GM06990 (cell line): Measurements from ENCODE around the gene SMCHD1.

Source experiments
- DNase-seq: peaks from one replicate; pipeline ENCODE4 v3.0.0-alpha.2; 2011; ENCODE audit not compliant: insufficient read length; ENCODE audit errors: extremely low read depth
- H3K27me3 ChIP-seq: replicated peaks from 2 replicates; pipeline ENCODE4 v1.6.0; 2011; ENCODE audit warnings: low read length; ENCODE audit not compliant: control insufficient read depth, insufficient read depth
- H3K36me3 ChIP-seq: 2 replicates; pipeline ENCODE4 v1.5.1; 2011; ENCODE audit warnings: low read length; ENCODE audit not compliant: control insufficient read depth, insufficient read depth
- H3K4me3 ChIP-seq: replicated peaks from 2 replicates; pipeline ENCODE4 v1.5.1; 2011; ENCODE audit warnings: low read depth, mild to moderate bottlenecking, control low read depth, low read length
- TF ChIP-seq, protein P1 (sequence below): IDR thresholded peaks from 2 replicates; pipeline ENCODE4 v1.5.1; 2011; ENCODE audit warnings: low read length, control low read depth, mild to moderate bottlenecking, inconsistent platforms; ENCODE audit not compliant: insufficient read depth, poor library complexity, severe bottlenecking

SMCHD1 gene

DNA sequence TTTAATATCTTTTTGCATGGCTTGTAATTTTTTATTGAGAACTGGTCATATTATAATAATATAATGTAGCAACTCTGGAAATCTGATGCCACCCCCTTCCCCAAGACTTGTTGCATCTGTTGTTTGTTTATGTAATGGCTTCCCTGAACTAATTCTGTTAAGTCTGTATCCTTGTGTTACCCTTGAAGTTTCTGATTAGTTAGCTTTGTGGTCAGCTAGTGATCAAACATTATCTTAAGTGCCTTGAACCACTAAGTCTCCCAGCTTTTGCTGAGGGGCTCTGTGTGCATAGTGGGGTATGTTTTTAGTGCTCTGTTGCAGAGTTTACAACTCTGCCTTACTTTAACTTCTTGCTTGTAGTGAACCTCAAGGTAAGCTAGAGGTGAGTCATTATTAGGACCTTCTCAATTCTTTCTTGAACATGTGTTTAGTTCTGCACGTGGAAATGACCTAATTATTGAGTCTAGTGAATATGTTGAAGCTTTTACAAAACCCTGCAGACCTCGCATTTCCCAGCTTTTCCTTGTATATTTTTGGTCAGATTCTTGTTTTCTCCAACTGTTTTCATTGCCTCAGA, 24.8 kb downstream of the SMCHD1 start:
- no peaks in the 10 kb centered on the region for H3K27me3 ChIP-seq
- H3K36me3 ChIP-seq, result no peaks in the 10 kb centered on the region
- no peak for DNase-seq
- TF ChIP-seq, protein P1, sequence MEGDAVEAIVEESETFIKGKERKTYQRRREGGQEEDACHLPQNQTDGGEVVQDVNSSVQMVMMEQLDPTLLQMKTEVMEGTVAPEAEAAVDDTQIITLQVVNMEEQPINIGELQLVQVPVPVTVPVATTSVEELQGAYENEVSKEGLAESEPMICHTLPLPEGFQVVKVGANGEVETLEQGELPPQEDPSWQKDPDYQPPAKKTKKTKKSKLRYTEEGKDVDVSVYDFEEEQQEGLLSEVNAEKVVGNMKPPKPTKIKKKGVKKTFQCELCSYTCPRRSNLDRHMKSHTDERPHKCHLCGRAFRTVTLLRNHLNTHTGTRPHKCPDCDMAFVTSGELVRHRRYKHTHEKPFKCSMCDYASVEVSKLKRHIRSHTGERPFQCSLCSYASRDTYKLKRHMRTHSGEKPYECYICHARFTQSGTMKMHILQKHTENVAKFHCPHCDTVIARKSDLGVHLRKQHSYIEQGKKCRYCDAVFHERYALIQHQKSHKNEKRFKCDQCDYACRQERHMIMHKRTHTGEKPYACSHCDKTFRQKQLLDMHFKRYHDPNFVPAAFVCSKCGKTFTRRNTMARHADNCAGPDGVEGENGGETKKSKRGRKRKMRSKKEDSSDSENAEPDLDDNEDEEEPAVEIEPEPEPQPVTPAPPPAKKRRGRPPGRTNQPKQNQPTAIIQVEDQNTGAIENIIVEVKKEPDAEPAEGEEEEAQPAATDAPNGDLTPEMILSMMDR, result no peak
- H3K4me3 ChIP-seq, result no peak overlapping the region

- TF ChIP-seq, protein P1, result no peak
- no peaks in the 10 kb centered on the region for H3K36me3 ChIP-seq
- H3K4me3 ChIP-seq, result no peak overlapping the region
- DNase-seq, result no peak
- H3K27me3 ChIP-seq, result no peaks in the 10 kb centered on the region
Observed at GRCh38 chr18:2681993-2682603, 26.6 kb downstream of the SMCHD1 start.

- H3K4me3 ChIP-seq, result no peak overlapping the region
- no peaks in the 10 kb centered on the region for H3K27me3 ChIP-seq
- no peaks in the 10 kb centered on the region for H3K36me3 ChIP-seq
- TF ChIP-seq, protein P1, result no peak
- DNase-seq, result no peak
Observed at GRCh38 chr18:2683055-2683454, 27.5 kb downstream of the SMCHD1 start.

DNA sequence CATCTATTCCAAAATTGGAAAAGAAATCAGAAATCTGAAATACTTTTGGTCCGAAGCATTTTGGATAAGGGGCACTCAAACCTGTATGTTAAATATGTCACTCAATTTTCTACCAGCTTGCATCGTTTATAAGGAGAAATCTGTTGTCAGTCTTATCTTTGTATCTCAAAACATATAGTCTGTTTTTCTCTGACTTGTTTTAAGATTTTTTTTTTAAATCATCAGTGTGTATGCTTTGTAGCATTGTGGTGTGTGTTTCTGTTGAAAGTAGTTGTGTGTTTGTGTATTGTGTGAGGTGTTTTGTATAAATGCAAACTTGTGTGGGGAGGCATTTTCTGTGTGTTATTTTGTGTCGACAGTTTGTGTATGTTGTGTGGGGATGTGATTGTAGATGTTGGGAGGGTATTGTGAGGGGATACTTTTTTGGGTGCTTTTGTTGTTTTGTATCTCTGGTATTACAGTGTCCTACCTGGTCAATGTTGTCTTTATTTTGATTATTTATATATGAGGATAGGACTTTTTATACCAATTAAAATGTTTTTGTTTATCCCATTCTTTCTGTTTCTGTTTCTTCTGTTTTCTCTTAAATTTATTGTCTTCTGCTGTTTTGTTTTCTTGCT, 30.9 kb downstream of the SMCHD1 start:
- no peak for DNase-seq
- Histone ChIP-seq H3K27me3 (no peaks in the 10 kb centered on the region), H3K4me3 (no peak overlapping the region), H3K36me3 (peaks cover 2% of the 10 kb centered on the region; the same call in 1 of the 2 replicates)
- TF ChIP-seq, protein P1, result no peak

DNA sequence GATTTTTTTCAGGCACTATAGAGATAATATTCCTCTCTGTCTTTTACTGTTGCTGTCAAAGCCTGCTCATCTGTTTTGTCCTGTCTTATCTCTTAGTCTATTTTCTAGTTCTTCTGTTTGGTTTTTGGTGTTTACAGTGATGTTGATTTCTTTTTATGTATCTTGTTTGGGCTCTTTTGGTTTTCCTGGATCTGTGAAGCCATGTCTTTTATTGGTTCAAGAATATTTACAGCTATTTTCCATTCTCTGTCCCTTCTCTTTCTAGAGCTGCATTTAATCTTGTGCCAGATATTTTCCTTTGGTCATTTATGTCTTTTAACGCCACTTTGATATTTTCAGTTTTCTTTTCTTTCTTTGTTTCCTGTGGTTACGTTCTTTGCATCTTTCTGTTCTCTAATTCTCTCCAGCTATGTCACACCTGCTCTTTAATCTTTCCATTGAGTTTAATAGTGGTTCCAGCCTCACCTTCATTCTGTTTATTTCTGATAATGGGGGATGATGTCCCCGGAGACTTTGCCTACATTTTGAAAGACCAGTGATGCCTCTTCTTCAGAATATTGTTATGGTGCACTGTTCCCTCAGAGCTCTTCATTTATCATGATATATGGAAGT, 32.0 kb downstream of the SMCHD1 start:
- TF ChIP-seq, protein P1, result no peak
- Histone ChIP-seq H3K36me3 (peaks cover 6% of the 10 kb centered on the region), H3K4me3 (no peak overlapping the region), H3K27me3 (no peaks in the 10 kb centered on the region)
- no peak for DNase-seq
